ENCODE measurements around the gene EPRS1.
A peak's percentile ranks its signal among the peaks of the same experiment; 100 is the strongest.

EPRS1 gene

DNA sequence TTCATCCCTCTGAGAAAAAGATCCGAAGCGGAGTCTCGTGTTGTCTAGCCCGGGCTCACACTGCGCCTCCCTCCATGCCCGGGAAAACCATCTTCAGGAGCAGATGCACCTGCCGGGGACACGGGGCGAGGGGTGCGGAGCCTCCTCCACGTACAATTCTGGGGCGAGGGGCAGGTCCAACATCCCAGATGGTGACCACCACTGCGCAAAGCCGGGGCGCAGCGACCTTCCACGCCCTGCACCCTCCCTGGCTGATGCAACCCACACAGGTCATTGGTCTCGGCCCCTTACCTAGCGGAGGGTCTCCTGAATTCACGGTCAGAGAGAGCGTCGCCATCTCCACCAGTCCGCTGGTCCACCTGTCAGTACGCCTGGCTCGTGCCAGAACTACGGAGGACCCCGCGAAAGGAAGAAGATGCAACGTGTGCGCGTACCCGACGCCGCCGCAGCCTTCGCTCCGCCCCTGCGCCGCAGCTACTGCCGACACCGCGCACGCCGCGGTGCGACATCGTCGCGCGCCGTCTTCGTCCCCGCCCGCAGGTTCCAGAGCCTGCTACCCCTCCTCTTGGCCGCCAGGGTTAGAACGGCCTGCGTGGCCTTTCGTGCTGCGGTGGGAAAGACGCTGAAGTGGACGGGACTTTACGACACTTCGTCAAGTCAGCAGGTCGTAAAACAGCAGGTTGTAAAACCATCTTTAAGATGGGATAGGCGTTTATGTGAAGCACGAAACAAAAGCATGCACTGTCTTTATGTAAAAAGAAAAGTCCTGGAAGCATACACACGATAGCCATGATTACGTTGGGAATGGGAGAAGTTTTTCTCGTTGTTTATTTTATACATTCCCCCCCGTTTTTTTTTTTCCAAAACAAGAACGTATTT is at the start of gene EPRS1:
EPRS1 (minus strand) TSS at position 454 of the 879 bp plus-strand sequence; CDS start at position 337, 117 bp downstream.
- DNase-seq (ENCODE audit: low spot score), result peak; percentile 98

DNA sequence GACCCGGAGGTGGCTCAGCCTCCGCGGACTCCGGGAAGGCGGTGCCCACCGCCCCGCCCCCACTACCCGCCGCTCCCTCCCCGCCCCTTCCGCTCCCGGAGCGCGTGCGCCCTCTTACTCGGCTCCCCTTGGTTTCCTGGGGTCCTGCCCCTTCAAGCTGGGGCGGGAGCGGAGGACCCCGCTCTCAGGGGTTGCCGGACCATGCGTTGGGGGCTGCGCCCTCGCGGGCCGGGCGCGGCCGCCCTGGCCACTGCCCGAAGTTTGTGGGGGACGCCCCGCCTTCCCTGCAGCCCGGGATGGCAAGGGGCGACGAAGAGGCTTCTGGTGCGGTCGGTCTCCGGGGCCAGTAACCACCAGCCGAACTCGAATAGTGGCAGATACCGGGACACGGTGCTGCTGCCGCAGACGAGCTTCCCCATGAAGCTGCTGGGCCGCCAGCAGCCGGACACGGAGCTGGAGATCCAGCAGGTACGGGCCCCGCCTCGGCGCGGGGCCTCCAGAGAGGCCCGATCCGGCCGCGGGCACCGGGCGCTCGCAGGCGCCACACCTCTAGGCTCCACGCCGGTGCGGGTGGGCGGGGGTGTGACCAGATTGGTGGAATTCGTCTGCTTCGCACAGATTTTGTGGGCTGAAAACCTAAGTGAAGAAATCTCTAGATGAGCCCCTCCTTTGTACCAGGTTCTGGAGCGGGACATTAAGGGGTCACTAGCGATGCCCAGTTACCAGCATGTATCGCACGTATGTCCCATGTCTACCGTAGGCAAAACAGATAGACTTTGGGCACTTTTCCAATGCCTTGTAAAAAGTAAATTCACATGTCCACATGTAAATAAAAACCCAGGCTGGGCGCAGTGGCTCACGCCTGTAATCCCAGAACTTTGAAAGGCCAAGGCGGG is 48.0 kb upstream of the EPRS1 start, which contains the start of gene IARS2:
IARS2 (plus strand) TSS at position 117 of the 896 bp plus-strand sequence; CDS start at position 202, 85 bp downstream.
- DNase-seq (ENCODE audit: low spot score), result peak; percentile 91

DNA sequence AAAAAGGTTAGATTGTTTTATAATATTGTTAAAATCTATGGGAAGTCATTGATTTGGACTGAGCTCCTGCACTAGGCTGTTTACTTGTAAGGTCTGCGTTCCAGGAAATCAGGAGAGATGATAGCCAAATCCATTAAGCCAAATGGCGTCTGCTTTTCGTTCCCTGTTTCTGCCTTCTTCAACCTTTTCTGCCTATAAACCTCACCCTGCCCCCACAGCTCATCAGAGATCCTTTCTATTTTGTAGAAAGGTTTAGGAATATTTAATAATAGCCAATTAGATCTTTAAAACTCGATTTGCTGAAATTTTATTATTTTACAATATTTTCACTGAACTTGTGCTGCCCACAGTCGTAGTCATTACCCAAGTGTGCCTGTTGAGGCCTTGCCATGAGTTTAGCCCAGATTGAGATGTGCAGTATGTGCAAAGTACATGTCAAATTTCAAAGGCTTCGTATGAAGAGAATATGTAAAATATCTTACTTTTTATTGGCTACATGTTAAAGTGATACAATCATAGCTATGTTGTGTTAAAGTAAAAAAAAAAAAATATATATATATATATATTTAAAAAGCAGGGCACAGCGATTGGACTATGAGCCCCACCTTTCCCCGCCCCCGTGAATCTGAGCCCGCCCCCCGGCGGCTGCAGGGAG is 47.2 kb upstream of the EPRS1 start:
- no peak for DNase-seq (ENCODE audit: low spot score)

- DNase-seq (ENCODE audit: low spot score), result no peak
Observed at GRCh38 chr1:220092694-220093093, 46.4 kb upstream of the EPRS1 start.

DNA sequence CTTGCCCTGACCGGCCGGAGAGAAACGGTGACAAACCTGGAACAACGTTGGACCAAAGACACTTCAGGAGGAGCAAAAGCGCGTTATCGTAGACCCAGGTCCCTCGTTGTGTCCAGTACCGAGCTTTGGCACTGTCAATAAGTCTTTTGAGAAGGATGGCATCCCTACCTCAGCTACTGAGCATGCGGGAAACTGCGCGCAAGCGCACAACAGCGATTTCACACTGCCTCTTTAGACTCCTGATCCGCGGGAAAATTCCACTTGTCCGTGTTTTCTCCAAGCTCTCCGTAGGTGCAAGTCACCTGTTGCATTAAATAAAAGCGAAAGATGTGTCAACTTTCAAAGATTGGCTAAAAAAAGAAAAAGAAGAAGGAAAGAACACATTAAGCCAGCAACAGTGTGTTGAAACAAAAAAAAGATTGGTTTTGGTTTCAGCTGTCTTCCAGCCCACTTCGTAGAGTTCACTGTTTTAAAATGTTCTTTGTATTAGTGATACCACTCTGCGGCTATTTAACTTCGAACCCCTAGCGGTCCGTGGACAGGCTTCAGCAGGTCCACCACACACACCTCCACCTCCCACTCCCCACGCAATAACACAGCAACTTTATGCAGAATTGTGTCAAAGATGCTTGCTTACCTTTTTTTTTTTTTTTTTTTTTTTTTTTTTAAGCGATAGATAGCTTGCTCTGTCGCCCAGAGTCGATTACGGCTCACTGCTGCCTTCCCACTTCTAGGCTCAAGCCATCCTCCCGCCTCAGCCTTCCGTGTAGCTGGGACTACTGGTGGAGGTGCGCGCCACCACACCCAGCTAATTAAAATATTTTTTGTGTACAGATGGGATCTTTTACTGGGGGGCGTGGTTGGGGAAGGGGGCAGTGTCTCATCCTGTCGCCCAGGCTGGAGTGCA is 43.6 kb upstream of the EPRS1 start, which contains the start of gene BPNT1:
BPNT1 (minus strand) TSS at position 139 of the 907 bp plus-strand sequence. CDS start 9,942 bp downstream, outside the sequence.
- DNase-seq (ENCODE audit: low spot score), result peak; percentile 98

DNA sequence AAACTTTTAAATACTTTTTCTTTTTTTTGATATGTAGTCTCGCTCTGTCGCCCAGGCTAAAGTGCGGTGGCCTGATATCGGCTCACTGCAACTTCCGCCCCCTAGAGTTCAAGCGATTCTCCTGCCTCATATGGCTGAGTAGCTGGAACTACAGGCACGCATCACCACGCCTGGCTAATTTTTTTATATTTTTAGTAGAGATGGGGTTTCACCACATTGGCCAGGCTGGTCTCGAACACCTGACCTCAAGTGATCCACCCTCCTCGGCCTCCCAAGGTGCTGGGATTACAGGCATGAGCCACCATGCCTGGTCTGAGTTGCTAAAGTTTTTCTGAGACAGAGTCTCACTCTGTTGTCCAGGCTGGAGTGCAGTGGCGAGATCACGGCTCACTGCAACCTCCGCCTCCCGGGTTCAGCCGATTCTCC is 40.0 kb upstream of the EPRS1 start:
- peak; percentile 91 for DNase-seq (ENCODE audit: low spot score)

- DNase-seq (ENCODE audit: low spot score), result no peak
Observed at GRCh38 chr1:220084460-220084859, 38.2 kb upstream of the EPRS1 start.

- no peak for DNase-seq (ENCODE audit: low spot score)
Observed at GRCh38 chr1:220077887-220078286, 31.6 kb upstream of the EPRS1 start.

DNA sequence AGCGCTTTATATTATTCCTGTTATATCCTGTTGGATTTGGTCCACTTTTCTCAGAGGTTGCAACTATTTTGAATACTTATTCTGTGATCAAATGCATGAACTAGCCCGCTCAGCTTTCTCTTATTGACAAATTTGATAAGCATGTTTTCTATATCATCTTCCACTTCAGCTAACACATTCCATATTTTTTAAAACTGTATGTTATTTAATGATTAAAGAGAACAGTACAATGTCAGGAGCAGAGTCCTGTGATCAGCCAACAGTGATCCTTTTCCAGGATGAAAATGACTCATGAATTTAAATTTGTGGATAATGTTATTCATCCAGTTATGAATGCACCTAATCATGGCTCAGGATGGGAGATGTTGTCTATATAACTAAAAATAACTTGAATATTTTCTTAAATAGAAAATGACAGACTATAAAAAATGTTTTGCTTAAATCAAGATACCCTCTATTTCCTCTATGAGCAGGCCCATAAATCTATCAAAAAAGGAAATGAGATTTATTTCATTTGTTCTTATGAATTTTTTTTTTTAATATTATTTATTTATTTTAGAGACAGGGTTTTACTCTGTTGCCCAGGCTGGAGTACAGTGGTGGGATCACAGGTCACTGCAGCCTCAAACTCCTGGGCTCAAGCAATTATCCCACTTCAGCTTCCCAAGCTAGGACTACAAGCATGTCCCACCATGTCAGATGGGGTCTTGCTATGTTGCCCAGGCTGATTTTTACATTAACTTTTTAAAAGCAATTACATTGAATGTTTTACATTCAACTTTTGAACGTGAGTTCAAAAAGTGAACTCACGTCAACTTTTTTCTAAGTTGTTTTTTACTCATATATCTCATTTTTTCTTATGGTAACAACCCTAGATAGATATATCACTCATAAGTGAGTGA is 30.8 kb upstream of the EPRS1 start:
- DNase-seq (ENCODE audit: low spot score), result no peak

DNA sequence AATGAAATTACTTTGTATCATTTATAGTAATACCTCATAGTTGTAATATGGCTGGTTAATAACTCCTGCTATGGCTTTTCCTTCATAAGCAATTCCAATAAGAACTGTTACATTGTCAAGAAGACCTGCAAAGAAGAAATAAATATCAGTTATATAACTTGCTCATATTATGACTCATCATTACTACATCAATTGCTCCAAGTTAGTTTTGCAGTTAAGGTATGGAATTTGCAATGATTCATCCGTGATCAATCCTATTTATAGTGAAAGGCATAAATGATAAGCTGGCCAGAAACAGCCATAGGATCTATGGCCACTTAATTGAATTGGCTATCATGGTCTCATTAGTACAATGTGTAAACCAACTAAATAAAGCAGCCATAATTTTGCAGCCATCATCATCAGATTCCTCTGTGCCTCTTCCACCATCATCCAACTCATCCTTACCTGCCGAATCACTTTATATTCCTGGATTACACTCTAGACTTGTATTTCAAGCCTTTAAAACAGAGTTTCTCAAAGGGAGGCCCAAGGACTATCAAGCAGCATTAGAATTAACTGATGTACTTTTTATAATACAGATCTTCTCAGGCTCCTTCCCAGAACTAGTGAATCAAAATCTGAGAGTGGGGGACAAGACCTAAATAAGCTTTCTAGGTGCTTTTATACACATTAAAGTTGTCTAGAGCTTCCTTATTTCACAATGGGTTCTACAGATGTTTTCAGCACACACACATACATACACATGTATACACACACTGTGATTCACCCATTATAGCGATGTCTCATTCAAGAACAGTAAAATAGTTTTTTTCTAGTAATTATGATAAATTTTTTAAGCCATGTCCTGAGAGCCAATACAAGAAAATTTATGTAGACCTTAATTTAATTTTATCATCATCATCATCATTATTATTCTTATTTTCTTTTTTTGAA is 21.2 kb upstream of the EPRS1 start:
- no peak for DNase-seq (ENCODE audit: low spot score)

DNA sequence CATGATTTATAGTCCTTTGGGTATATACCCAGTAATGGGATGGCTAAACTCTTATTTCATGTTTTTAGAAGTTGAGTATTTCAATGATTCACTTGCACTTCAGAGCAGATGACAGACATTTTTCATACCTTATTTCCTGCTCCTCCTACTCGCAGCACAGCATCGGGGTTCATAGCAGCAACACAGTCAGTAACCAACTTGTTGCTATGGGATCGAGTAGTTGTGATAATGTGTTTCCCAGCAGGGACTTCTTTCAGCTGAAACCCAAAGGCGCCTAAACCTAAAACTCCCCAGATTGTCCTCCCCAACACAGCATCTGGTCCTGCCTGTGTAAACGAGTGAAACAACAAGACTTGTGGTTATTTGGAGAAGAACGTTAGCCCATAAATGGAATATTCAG is 16.3 kb upstream of the EPRS1 start:
- DNase-seq (ENCODE audit: low spot score), result no peak

DNA sequence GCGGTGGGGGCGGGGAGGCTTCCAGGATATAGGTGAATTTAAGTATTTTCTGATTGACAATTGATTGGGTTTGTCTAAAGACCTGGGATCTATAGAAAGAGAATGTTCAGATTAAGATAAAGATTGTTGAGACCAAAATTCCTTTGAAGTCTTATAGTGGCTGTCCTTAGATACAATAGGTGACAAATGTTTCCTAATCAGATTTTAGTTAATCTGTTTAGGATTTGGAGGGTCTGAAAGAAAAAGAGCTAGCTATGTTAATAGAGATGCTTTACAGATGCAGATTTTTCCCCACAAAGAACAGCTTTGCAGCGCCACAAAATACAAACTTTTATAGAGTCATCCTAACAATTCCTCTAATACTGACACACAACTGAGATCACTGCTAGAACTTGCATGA is 14.6 kb upstream of the EPRS1 start:
- no peak for DNase-seq (ENCODE audit: low spot score)

DNA sequence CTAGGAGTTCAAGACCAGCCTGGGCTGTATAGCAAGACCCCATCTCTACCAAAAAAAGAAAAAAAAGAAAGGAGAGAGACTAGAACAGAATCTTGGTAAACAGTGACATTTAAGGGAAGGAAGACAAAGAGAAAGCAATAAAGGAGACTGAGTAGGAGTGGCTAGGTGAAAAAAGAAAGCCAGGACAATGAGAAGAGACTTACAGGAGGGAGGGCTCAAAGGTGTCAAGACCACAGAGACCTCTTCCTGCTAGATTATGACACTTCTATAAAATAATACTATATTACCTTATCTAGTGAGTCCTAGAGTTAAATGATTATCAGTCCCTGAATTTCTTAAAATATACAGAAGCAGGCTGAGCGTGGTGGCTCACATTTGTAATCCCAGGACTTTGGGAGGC is 10.1 kb upstream of the EPRS1 start:
- DNase-seq (ENCODE audit: low spot score), result no peak

GRCh38 chr1:220045356-220046051 is 801 bp downstream of the EPRS1 start:
- DNase-seq (ENCODE audit: low spot score), result peak; percentile 59

- peak; percentile 44 for DNase-seq (ENCODE audit: low spot score)
Observed at GRCh38 chr1:220044678-220045355, 1.5 kb downstream of the EPRS1 start.

GRCh38 chr1:220043646-220044045 is 2.7 kb downstream of the EPRS1 start:
- no peak for DNase-seq (ENCODE audit: low spot score)

DNA sequence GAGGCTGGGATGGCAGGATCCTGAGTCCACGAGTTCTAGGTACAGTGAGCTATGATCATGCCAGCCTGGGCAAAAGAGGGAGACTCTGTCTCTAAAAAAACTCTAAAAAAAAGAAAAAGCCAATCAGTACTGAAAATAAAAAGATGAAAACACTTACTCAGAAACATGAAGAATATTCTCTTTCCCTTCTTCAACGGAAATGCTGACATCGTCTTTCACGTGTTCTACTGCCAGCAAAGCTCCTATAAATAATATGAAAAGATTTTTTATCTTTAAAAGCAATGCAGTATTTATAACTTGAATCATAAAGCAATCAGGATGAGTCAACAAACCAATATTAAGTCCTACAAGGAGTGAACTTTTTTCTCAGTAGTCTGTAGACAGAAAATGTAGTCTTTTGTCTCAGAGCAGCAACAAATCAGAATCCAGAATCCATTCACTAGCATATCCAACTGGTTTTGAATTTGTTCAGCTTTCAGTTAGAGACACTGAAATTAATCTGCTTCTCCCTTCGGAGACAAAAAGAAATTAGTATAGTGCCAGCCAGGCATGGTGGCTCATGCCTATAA is 6.2 kb downstream of the EPRS1 start:
- DNase-seq (ENCODE audit: low spot score), result no peak

All from NAMALWA (cell line).